ENCODE data around the gene GPATCH2. TPM values are rescaled to one million over a fixed set of nuclear protein-coding genes. Genes with fewer than 3 reads are reported as not detected.

GPATCH2 gene
- polyA plus RNA-seq, 1 donor from 2014 or later, result 12.3 TPM

DNA sequence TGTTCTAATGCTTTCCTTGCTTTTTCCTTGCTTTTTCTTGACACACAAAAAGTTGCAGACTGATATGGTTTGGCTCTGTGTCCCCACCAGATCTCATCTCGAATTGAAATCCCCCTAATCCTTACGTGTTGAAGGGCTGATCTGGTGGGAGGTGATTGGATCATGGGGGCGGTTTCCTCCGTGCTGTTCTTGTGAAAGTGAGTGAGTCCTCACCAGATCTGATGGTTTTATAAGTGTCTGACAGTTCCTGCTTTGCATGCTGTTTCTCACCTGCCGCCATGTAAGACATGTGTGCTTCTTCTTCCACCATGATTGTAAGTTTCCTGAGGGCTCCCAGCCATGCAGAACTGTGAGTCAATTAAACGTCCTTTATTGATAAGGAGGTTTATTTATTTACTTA is 11.6 kb upstream of the GPATCH2 start:
- Histone ChIP-seq H3K9me2 (ENCODE audit: insufficient read depth, low read length) (no peaks in the 10 kb centered on the region), H2AFZ (ENCODE audit: low read depth, low read length) (no peak overlapping the region), H3K4me2 (ENCODE audit: low read length) (no peak overlapping the region)

DNA sequence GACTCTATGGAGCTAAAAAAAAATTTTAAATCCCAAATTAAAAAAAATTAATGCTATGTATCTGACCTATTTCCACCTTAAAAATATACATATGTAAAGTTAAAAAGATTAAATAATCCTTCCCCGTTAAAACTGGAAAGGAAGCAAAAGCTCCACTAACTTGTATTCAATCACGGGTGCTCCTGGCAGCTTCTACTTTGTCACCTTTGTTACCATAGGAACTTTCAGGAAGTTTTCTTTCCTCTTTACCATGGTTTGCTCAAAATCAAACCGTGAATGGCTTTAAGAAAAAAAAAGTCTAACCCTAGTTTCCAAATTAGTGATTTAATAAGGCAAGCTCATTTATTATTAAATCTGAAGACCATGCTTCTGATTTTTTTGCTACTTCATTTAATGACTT is 3.5 kb downstream of the GPATCH2 start:
- Histone ChIP-seq H3K79me2 (replicated peaks; ENCODE audit: insufficient read depth, low read length) (peaks cover 59% of the 10 kb centered on the region), H3K9ac (ENCODE audit: low read length) (no peak overlapping the region), H3K36me3 (ENCODE audit: insufficient read depth, low read length) (no peaks in the 10 kb centered on the region), H3K4me3 (ENCODE audit: low read length) (no peak overlapping the region), H3F3A (ENCODE audit: insufficient read depth, low read length, poor library complexity, severe bottlenecking) (no peaks in the 10 kb centered on the region), H3K27me3 (ENCODE audit: insufficient read depth, low read depth, low read length) (no peaks in the 10 kb centered on the region), H4K20me1 (ENCODE audit: insufficient read depth) (no peaks in the 10 kb centered on the region), H3K27ac (ENCODE audit: low read length) (no peak overlapping the region), H3K9me3 (ENCODE audit: low read length) (no peaks in the 10 kb centered on the region), H2AFZ (ENCODE audit: low read depth, low read length) (no peak overlapping the region), H3K9me2 (ENCODE audit: insufficient read depth, low read length) (no peaks in the 10 kb centered on the region), H3K4me2 (ENCODE audit: low read length) (no peak overlapping the region)
- TF ChIP-seq EP300 (conservative IDR thresholded peaks at IDR 0.05; ENCODE audit: poor library complexity, severe bottlenecking), result no peak
- TF ChIP-seq, protein P1, sequence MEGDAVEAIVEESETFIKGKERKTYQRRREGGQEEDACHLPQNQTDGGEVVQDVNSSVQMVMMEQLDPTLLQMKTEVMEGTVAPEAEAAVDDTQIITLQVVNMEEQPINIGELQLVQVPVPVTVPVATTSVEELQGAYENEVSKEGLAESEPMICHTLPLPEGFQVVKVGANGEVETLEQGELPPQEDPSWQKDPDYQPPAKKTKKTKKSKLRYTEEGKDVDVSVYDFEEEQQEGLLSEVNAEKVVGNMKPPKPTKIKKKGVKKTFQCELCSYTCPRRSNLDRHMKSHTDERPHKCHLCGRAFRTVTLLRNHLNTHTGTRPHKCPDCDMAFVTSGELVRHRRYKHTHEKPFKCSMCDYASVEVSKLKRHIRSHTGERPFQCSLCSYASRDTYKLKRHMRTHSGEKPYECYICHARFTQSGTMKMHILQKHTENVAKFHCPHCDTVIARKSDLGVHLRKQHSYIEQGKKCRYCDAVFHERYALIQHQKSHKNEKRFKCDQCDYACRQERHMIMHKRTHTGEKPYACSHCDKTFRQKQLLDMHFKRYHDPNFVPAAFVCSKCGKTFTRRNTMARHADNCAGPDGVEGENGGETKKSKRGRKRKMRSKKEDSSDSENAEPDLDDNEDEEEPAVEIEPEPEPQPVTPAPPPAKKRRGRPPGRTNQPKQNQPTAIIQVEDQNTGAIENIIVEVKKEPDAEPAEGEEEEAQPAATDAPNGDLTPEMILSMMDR (IDR thresholded peaks at IDR 0.05; ENCODE audit: poor library complexity, severe bottlenecking), result no peak
- no peak for TF ChIP-seq RAD21 (conservative IDR thresholded peaks at IDR 0.05)
- TF ChIP-seq, protein P2, sequence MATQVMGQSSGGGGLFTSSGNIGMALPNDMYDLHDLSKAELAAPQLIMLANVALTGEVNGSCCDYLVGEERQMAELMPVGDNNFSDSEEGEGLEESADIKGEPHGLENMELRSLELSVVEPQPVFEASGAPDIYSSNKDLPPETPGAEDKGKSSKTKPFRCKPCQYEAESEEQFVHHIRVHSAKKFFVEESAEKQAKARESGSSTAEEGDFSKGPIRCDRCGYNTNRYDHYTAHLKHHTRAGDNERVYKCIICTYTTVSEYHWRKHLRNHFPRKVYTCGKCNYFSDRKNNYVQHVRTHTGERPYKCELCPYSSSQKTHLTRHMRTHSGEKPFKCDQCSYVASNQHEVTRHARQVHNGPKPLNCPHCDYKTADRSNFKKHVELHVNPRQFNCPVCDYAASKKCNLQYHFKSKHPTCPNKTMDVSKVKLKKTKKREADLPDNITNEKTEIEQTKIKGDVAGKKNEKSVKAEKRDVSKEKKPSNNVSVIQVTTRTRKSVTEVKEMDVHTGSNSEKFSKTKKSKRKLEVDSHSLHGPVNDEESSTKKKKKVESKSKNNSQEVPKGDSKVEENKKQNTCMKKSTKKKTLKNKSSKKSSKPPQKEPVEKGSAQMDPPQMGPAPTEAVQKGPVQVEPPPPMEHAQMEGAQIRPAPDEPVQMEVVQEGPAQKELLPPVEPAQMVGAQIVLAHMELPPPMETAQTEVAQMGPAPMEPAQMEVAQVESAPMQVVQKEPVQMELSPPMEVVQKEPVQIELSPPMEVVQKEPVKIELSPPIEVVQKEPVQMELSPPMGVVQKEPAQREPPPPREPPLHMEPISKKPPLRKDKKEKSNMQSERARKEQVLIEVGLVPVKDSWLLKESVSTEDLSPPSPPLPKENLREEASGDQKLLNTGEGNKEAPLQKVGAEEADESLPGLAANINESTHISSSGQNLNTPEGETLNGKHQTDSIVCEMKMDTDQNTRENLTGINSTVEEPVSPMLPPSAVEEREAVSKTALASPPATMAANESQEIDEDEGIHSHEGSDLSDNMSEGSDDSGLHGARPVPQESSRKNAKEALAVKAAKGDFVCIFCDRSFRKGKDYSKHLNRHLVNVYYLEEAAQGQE (IDR thresholded peaks at IDR 0.05; ENCODE audit: borderline replicate concordance), result no peak
- no peak for TF ChIP-seq MXI1 (conservative IDR thresholded peaks at IDR 0.05; ENCODE audit: poor library complexity, severe bottlenecking)
- no peak for TF ChIP-seq SMC3 (conservative IDR thresholded peaks at IDR 0.05; ENCODE audit: poor library complexity)
- no peak for TF ChIP-seq POLR2AphosphoS5 (IDR thresholded peaks at IDR 0.05)
- TF ChIP-seq EZH2 (IDR thresholded peaks at IDR 0.05; ENCODE audit: borderline replicate concordance, insufficient read depth, low read length, poor library complexity, severe bottlenecking), result no peak
- no peak for TF ChIP-seq TAF1 (IDR thresholded peaks at IDR 0.05; ENCODE audit: low read depth)

More for the DNA sequence above, 11.6 kb upstream of the GPATCH2 start:
- Histone ChIP-seq H3K9ac (ENCODE audit: low read length) (no peak overlapping the region), H4K20me1 (ENCODE audit: insufficient read depth) (no peaks in the 10 kb centered on the region), H3K27me3 (ENCODE audit: insufficient read depth, low read depth, low read length) (no peaks in the 10 kb centered on the region), H3K9me3 (ENCODE audit: low read length) (no peaks in the 10 kb centered on the region), H3F3A (ENCODE audit: insufficient read depth, low read length, poor library complexity, severe bottlenecking) (no peaks in the 10 kb centered on the region), H3K27ac (ENCODE audit: low read length) (no peak overlapping the region), H3K79me2 (replicated peaks; ENCODE audit: insufficient read depth, low read length) (no peaks in the 10 kb centered on the region), H3K4me3 (ENCODE audit: low read length) (no peak overlapping the region), H3K36me3 (ENCODE audit: insufficient read depth, low read length) (no peaks in the 10 kb centered on the region)
- TF ChIP-seq RAD21 (conservative IDR thresholded peaks at IDR 0.05) (no peak), TAF1 (IDR thresholded peaks at IDR 0.05; ENCODE audit: low read depth) (no peak)

DNA sequence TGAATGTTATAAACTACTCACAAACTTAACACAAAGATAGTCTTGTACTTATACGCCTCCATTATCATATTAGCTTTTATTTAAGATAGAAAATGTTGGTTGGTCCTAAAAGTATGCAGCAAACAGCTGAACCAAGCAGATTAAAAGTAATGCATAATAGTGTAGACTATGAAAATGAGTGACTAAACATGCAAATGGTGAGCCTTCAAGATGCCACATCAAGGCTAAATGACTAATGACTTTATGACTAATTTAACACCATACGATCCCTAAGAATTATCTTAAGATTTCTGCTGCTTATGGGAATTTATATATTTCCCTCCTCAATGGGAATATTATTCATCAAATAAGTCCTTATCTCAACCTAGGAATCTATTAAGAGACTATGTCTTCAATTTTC is 4.6 kb downstream of the GPATCH2 start:
- Histone ChIP-seq H3K9ac (ENCODE audit: low read length) (no peak overlapping the region), H2AFZ (ENCODE audit: low read depth, low read length) (no peak overlapping the region), H4K20me1 (ENCODE audit: insufficient read depth) (no peaks in the 10 kb centered on the region), H3K4me2 (ENCODE audit: low read length) (no peak overlapping the region), H3K9me2 (ENCODE audit: insufficient read depth, low read length) (no peaks in the 10 kb centered on the region), H3K9me3 (ENCODE audit: low read length) (no peaks in the 10 kb centered on the region), H3K27me3 (ENCODE audit: insufficient read depth, low read depth, low read length) (no peaks in the 10 kb centered on the region), H3F3A (ENCODE audit: insufficient read depth, low read length, poor library complexity, severe bottlenecking) (no peaks in the 10 kb centered on the region), H3K4me3 (ENCODE audit: low read length) (no peak overlapping the region), H3K27ac (ENCODE audit: low read length) (no peak overlapping the region), H3K36me3 (ENCODE audit: insufficient read depth, low read length) (no peaks in the 10 kb centered on the region), H3K79me2 (replicated peaks; ENCODE audit: insufficient read depth, low read length) (peaks cover 68% of the 10 kb centered on the region)
- TF ChIP-seq EZH2 (IDR thresholded peaks at IDR 0.05; ENCODE audit: borderline replicate concordance, insufficient read depth, low read length, poor library complexity, severe bottlenecking) (no peak), TAF1 (IDR thresholded peaks at IDR 0.05; ENCODE audit: low read depth) (no peak), EP300 (conservative IDR thresholded peaks at IDR 0.05; ENCODE audit: poor library complexity, severe bottlenecking) (no peak), POLR2AphosphoS5 (IDR thresholded peaks at IDR 0.05) (no peak), MXI1 (conservative IDR thresholded peaks at IDR 0.05; ENCODE audit: poor library complexity, severe bottlenecking) (no peak), RAD21 (conservative IDR thresholded peaks at IDR 0.05) (no peak), SMC3 (conservative IDR thresholded peaks at IDR 0.05; ENCODE audit: poor library complexity) (no peak)
- TF ChIP-seq, protein P2 (IDR thresholded peaks at IDR 0.05; ENCODE audit: borderline replicate concordance), result no peak
- TF ChIP-seq, protein P1 (IDR thresholded peaks at IDR 0.05; ENCODE audit: poor library complexity, severe bottlenecking), result no peak
